ENCODE data around the gene GIPC2.

GIPC2 gene

DNA sequence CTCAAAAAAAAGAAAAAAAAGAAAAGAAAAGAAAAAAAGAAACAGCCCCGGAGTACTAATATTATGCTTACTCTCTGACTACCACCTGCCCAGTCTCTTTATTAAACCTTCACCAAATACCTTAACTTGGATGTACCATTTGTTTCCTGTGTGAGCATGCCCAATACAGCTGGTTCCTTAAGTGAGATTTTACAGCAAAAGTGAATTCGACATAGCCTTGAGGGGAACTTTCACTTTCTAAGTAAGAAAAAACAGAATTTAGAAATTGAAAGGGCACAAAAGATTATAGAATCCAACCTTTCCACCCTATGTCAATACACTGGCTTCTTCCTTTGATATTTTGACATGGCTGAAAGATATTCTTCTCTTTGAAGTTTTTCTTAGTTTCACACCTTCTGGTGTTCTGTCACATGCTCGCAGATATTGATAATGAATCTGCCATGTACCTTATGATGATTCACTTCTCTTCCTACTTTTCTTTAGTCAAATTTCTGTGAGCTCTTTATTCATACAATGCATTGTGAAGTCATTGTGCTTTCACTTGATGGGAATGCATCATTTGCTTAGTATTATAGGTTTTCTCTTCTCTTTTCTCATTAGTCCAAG is 5.2 kb upstream of the GIPC2 start:
- Histone ChIP-seq H3K4me3 (ENCODE audit: low read length) (no peak overlapping the region), H3K4me1 (ENCODE audit: control insufficient read depth, insufficient read depth, low read length) (peaks cover 6% of the 10 kb centered on the region), H3K9ac (ENCODE audit: low read length) (no peak overlapping the region)

DNA sequence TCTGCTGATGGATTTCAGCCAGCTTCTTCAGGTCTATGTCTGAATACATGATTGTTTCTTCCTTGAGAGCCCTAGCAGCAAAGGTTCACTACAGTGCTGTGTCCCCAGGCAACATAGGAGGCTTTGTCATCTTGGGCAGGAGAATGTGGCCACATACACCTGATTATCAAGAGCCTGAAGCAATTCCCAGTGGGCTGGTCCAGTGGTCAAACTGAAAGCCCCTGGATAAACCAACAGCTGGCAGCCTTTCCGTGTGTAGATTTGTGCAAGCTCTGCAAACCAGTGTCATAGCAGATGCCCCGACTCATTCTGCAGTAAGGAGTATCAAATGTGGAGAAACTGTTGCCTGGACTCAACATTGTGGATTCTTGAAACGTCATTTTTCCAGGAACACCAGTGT is 2.3 kb upstream of the GIPC2 start:
- Histone ChIP-seq H3K9me3 (ENCODE audit: control insufficient read depth, low read length) (no peaks in the 10 kb centered on the region), H3K4me1 (ENCODE audit: control insufficient read depth, insufficient read depth, low read length) (peaks cover 13% of the 10 kb centered on the region), H3K27me3 (ENCODE audit: control insufficient read depth, insufficient read depth, low read length) (peaks cover 4% of the 10 kb centered on the region), H3K4me3 (ENCODE audit: low read length) (no peak overlapping the region), H3K9ac (ENCODE audit: low read length) (no peak overlapping the region), H3K36me3 (ENCODE audit: control insufficient read depth, insufficient read depth, low read length) (no peaks in the 10 kb centered on the region)

More for the DNA sequence above, 5.2 kb upstream of the GIPC2 start:
- H3K9me3 ChIP-seq (ENCODE audit: control insufficient read depth, low read length) = no peaks in the 10 kb centered on the region
- H3K36me3 ChIP-seq (ENCODE audit: control insufficient read depth, insufficient read depth, low read length) = no peaks in the 10 kb centered on the region
- H3K27me3 ChIP-seq (ENCODE audit: control insufficient read depth, insufficient read depth, low read length) = no peaks in the 10 kb centered on the region

DNA sequence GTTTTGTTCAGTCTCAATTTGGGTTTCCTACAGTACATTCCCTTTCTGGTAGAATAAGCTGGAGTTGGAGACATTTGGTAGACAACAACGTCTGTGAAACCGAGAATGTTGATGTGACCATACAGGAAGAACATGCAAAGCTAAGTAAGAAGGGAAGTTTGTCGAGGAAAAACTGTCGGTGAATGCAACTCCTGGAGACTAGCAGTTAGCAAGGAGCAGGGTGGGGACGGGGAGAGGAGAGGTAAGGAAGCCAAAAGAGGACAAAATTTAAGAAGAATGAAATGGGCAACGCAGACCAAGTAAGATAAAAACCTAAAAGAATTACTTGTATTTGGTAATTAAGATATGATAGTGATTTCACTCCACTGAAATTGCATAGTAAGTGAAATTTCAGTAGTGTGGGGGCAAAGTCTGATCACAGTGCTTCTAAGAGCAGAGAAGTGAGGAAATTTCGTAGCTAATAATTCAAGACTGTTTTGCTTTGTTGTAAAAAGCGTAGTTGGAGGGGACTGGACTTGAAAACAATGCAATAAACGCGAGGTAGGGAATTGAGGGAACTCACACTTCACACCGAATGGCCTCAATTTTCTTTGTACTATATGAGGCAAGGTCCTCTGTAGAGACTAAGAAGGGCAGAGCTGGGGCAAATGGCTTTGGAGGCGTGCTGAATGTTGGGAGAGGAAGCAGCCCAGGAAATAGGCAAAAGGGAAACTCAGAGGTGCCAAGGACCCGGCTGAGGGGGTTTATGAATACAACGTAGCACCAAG is 787 bp upstream of the GIPC2 start:
- no peaks in the 10 kb centered on the region for H3K36me3 ChIP-seq (ENCODE audit: control insufficient read depth, insufficient read depth, low read length)
- peak overlapping the region; percentile 77 for H3K9ac ChIP-seq (ENCODE audit: low read length)
- peaks cover 13% of the 10 kb centered on the region for H3K4me1 ChIP-seq (ENCODE audit: control insufficient read depth, insufficient read depth, low read length)
- H3K9me3 ChIP-seq (ENCODE audit: control insufficient read depth, low read length) = no peaks in the 10 kb centered on the region
- H3K4me3 ChIP-seq (ENCODE audit: low read length) = peak overlapping the region; percentile 68
- H3K27me3 ChIP-seq (ENCODE audit: control insufficient read depth, insufficient read depth, low read length) = peaks cover 4% of the 10 kb centered on the region

GRCh38 chr1:78045563-78045925 is 222 bp upstream of the GIPC2 start:
- peak overlapping the region; percentile 77 for H3K9ac ChIP-seq (ENCODE audit: low read length)
- peak overlapping the region; percentile 68 for H3K4me3 ChIP-seq (ENCODE audit: low read length)
- no peaks in the 10 kb centered on the region for H3K9me3 ChIP-seq (ENCODE audit: control insufficient read depth, low read length)
- no peaks in the 10 kb centered on the region for H3K36me3 ChIP-seq (ENCODE audit: control insufficient read depth, insufficient read depth, low read length)
- H3K4me1 ChIP-seq (ENCODE audit: control insufficient read depth, insufficient read depth, low read length) = peaks cover 13% of the 10 kb centered on the region
- peaks cover 4% of the 10 kb centered on the region for H3K27me3 ChIP-seq (ENCODE audit: control insufficient read depth, insufficient read depth, low read length)

DNA sequence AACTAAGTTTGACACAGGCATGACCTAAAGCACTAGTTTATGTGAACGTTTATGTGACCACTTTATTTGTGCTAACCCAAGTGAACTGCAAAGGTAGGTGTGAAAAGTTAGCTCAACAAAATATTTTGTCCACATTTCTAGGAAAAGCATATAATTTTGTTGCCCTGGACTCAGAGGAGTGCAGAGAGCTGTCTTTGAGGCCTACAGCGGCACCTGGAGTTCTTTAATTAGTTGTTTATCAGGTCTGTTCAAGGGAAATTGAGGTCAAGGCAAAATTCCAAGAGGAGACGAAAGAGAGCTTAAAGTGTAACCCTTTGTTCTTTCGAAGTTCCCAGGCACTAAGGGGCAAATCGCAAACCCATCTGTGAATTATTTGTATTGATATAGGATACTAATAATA is 1.3 kb downstream of the GIPC2 start:
- Histone ChIP-seq H3K9ac (ENCODE audit: low read length) (no peak overlapping the region), H3K4me3 (ENCODE audit: low read length) (no peak overlapping the region), H3K27me3 (ENCODE audit: control insufficient read depth, insufficient read depth, low read length) (peaks cover 4% of the 10 kb centered on the region), H3K4me1 (ENCODE audit: control insufficient read depth, insufficient read depth, low read length) (peaks cover 13% of the 10 kb centered on the region), H3K36me3 (ENCODE audit: control insufficient read depth, insufficient read depth, low read length) (no peaks in the 10 kb centered on the region), H3K9me3 (ENCODE audit: control insufficient read depth, low read length) (no peaks in the 10 kb centered on the region)

DNA sequence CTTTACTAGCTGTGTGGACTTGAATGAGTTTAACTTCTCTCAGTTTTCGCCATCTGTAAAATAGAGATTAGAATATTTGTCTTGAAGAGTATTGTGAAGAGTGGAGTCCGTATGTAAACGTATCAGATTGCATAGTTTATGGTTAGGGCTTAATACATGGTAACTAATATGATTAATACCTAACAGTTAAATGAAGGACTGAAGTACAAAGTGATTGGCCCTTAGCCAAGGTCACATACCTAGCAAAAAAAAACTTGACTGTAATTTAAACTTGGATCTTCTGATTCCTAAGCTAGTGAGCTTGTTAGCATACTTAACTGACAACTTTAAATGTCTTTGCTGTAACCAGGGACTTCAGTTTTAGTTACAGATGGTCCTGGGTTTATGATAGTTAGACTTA is 1.9 kb downstream of the GIPC2 start:
- no peak overlapping the region for H3K9ac ChIP-seq (ENCODE audit: low read length)
- no peaks in the 10 kb centered on the region for H3K9me3 ChIP-seq (ENCODE audit: control insufficient read depth, low read length)
- H3K4me3 ChIP-seq (ENCODE audit: low read length) = no peak overlapping the region
- H3K36me3 ChIP-seq (ENCODE audit: control insufficient read depth, insufficient read depth, low read length) = no peaks in the 10 kb centered on the region
- peaks cover 4% of the 10 kb centered on the region for H3K27me3 ChIP-seq (ENCODE audit: control insufficient read depth, insufficient read depth, low read length)
- peaks cover 13% of the 10 kb centered on the region for H3K4me1 ChIP-seq (ENCODE audit: control insufficient read depth, insufficient read depth, low read length)

- Histone ChIP-seq H3K9ac (ENCODE audit: low read length) (no peak overlapping the region), H3K36me3 (ENCODE audit: control insufficient read depth, insufficient read depth, low read length) (no peaks in the 10 kb centered on the region), H3K4me1 (ENCODE audit: control insufficient read depth, insufficient read depth, low read length) (peaks cover 13% of the 10 kb centered on the region)
Observed at GRCh38 chr1:78048446-78048845, 2.7 kb downstream of the GIPC2 start.

DNA sequence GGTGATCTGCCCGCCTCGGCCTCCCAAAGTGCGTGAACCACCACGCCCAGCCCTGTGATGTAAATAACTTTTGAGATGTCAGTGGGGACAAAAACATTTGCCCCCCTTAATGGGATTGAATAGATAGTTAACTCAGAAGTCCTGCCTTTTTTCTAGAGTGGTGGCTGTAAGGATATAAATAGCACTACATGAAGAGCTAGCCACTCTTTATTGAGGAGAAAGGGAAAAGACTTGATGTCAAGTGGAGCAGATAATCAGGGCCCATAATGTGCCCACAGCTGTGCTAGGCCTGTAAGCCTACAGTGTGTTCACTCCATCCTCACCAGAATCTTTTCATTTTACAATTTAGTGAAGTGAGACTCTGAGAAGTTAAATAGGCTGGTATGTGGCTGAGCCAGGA is 3.6 kb downstream of the GIPC2 start:
- no peak overlapping the region for H3K9ac ChIP-seq (ENCODE audit: low read length)
- H3K36me3 ChIP-seq (ENCODE audit: control insufficient read depth, insufficient read depth, low read length) = no peaks in the 10 kb centered on the region
- H3K4me1 ChIP-seq (ENCODE audit: control insufficient read depth, insufficient read depth, low read length) = peaks cover 13% of the 10 kb centered on the region
- peaks cover 4% of the 10 kb centered on the region for H3K27me3 ChIP-seq (ENCODE audit: control insufficient read depth, insufficient read depth, low read length)
- H3K9me3 ChIP-seq (ENCODE audit: control insufficient read depth, low read length) = no peaks in the 10 kb centered on the region
- H3K4me3 ChIP-seq (ENCODE audit: low read length) = no peak overlapping the region

More at GRCh38 chr1:78048446-78048845, 2.7 kb downstream of the GIPC2 start:
- H3K9me3 ChIP-seq (ENCODE audit: control insufficient read depth, low read length) = no peaks in the 10 kb centered on the region
- H3K27me3 ChIP-seq (ENCODE audit: control insufficient read depth, insufficient read depth, low read length) = peaks cover 4% of the 10 kb centered on the region
- H3K4me3 ChIP-seq (ENCODE audit: low read length) = no peak overlapping the region

- no peaks in the 10 kb centered on the region for H3K36me3 ChIP-seq (ENCODE audit: control insufficient read depth, insufficient read depth, low read length)
- H3K4me3 ChIP-seq (ENCODE audit: low read length) = no peak overlapping the region
- peaks cover 4% of the 10 kb centered on the region for H3K27me3 ChIP-seq (ENCODE audit: control insufficient read depth, insufficient read depth, low read length)
- H3K9me3 ChIP-seq (ENCODE audit: control insufficient read depth, low read length) = no peaks in the 10 kb centered on the region
- H3K9ac ChIP-seq (ENCODE audit: low read length) = no peak overlapping the region
- peaks cover 12% of the 10 kb centered on the region for H3K4me1 ChIP-seq (ENCODE audit: control insufficient read depth, insufficient read depth, low read length)
Observed at GRCh38 chr1:78051005-78051404, 5.2 kb downstream of the GIPC2 start.

DNA sequence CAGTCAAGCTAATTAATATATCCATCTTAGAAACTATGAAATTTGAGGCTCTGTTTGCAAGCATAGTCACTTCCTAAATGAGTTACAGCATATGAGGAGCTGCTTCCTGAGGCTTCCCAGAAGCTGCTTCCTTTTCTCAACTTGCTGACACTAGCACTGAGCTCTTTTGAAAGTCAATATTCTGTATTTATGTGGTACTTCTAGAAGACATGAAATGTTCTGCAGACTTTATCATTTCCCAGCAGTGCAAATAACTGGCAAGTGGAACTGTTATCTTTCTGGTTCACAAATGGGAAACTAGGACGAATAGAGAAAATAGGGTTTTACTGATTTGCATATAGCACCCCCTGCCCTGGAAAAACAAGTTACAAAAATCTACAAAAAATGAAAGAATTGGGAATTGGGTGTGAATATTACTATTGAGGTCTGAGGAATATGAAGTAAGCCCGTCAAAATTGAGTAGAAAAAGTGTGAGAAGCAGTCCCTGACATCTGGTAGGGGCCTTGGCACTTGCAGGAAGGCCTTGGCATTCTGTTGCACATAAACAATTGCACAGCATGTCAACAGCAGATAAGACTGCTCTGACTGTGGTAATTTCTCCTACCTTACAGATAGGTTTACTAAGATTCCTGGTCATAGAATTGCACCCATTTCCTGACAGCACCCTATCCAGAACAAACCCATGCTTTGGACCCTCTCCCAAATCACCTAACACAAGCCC is 7.1 kb downstream of the GIPC2 start:
- no peaks in the 10 kb centered on the region for H3K9me3 ChIP-seq (ENCODE audit: control insufficient read depth, low read length)
- peaks cover 5% of the 10 kb centered on the region for H3K4me1 ChIP-seq (ENCODE audit: control insufficient read depth, insufficient read depth, low read length)
- no peak overlapping the region for H3K9ac ChIP-seq (ENCODE audit: low read length)
- H3K27me3 ChIP-seq (ENCODE audit: control insufficient read depth, insufficient read depth, low read length) = no peaks in the 10 kb centered on the region
- H3K36me3 ChIP-seq (ENCODE audit: control insufficient read depth, insufficient read depth, low read length) = no peaks in the 10 kb centered on the region
- H3K4me3 ChIP-seq (ENCODE audit: low read length) = no peak overlapping the region

GRCh38 chr1:78053498-78053897 is 7.7 kb downstream of the GIPC2 start:
- H3K36me3 ChIP-seq (ENCODE audit: control insufficient read depth, insufficient read depth, low read length) = no peaks in the 10 kb centered on the region
- no peaks in the 10 kb centered on the region for H3K27me3 ChIP-seq (ENCODE audit: control insufficient read depth, insufficient read depth, low read length)
- H3K4me1 ChIP-seq (ENCODE audit: control insufficient read depth, insufficient read depth, low read length) = peaks cover 5% of the 10 kb centered on the region
- H3K4me3 ChIP-seq (ENCODE audit: low read length) = no peak overlapping the region
- H3K9ac ChIP-seq (ENCODE audit: low read length) = no peak overlapping the region
- no peaks in the 10 kb centered on the region for H3K9me3 ChIP-seq (ENCODE audit: control insufficient read depth, low read length)

- Histone ChIP-seq H3K4me1 (ENCODE audit: control insufficient read depth, insufficient read depth, low read length) (peaks cover 5% of the 10 kb centered on the region), H3K4me3 (ENCODE audit: low read length) (no peak overlapping the region), H3K36me3 (ENCODE audit: control insufficient read depth, insufficient read depth, low read length) (no peaks in the 10 kb centered on the region), H3K9ac (ENCODE audit: low read length) (no peak overlapping the region), H3K9me3 (ENCODE audit: control insufficient read depth, low read length) (no peaks in the 10 kb centered on the region), H3K27me3 (ENCODE audit: control insufficient read depth, insufficient read depth, low read length) (no peaks in the 10 kb centered on the region)
Observed at GRCh38 chr1:78054559-78054958, 8.8 kb downstream of the GIPC2 start.

Measured in mucosa of stomach (tissue), 1 donor.